Measurements from ENCODE around the gene CARD14. TPM values are rescaled to one million over a fixed set of nuclear protein-coding genes. Genes with fewer than 3 reads are reported as not detected.

Gene CARD14
- total and polyA plus RNA-seq, 2 of the 13 experiments (the other 11 are each of a cell fraction or from before 2014, with no cell fraction given): 0.11 TPM; not detected in 1

DNA sequence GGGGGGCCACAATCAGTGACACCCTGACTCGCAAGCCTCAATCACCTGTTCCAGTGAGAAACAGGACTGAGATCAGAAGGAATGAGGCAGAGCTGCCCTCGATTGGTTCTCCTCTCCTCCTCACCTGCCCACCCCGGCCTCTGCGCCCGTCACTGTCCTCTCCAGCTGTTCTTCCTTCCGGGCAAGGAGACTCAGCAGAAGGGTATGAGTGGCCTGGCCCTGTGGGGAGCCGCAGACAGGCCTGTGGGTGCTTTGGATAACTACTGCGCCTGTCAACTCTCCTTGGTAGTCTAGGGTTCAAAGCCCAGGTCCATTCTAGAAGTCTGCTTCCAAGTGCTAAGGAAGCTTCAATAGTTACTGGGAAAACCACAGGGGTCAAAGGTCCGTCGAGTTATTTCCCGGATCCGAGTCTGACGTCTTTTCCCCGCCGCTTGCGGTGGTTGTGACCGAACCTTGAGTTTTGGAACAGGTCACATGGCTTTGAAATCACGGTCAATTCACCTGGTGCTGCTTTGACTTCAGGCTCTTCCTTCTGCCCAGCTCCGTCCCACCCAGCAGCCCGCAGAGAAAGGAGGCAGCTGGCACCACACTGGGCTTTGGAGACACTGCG is 8.3 kb downstream of the CARD14 start:
- in situ Hi-C loops (cut with HindIII; ENCODE audit: extremely low pct_ligation_motif_present, low pct_unique_long_range_greater_than_20kb) (no loop called here), intact Hi-C loops (cut with micrococcal nuclease; ENCODE audit: unreplicated experiment) (no loop called here)
- 34% methylated on average over 18 of the region's 21 CpGs for WGBS (ENCODE audit: low lambda C conversion rate)
- H4K20me1 ChIP-seq (ENCODE audit: insufficient read depth, low read length): no peaks in the 10 kb centered on the region
- DNase-seq (ENCODE audit: low spot score) (no peak), ATAC-seq (no peak), FAIRE-seq (no peak)
- CTCF ChIA-PET (ENCODE audit: low intra/inter-chr PET ratio, low total read pairs): no interaction called here
- TF ChIP-seq ZNF451 (CRISPR knock-in tag; IDR thresholded peaks at IDR 0.05): no peak
- H2AFZ ChIP-seq (ENCODE audit: low read length): no peak overlapping the region
- no peak overlapping the region for H3K9ac ChIP-seq (ENCODE audit: insufficient read depth, low read depth, low read length)
- no TSS peak for BruUV-seq (replicated peaks)
- no peak overlapping the region for H3K27ac ChIP-seq (ENCODE audit: extremely low read length, insufficient read depth, low read length)
- H3K9me3 ChIP-seq (ENCODE audit: low read length): no peaks in the 10 kb centered on the region
- no peaks in the 10 kb centered on the region for H3K36me3 ChIP-seq (replicated peaks in 1 of 2; ENCODE audit: control insufficient read depth in 1 of 2, insufficient read depth in 2 of 2, low read length in 2 of 2)
- H3K4me2 ChIP-seq (ENCODE audit: low read depth, low read length): no peak overlapping the region
- H3K79me2 ChIP-seq (ENCODE audit: insufficient read depth, low read length): no peaks in the 10 kb centered on the region
- no peak overlapping the region for H3K4me3 ChIP-seq (replicated peaks in 1 of 3; ENCODE audit: insufficient read depth in 1 of 3, low read depth in 2 of 3, low read length in 3 of 3)
- POLR2A ChIA-PET: no interaction called here
- H3K4me1 ChIP-seq (ENCODE audit: insufficient read depth, low read length): peaks cover 14% of the 10 kb centered on the region
- peaks cover 15 to 80% of the 10 kb centered on the region in 2 experiments for H3K27me3 ChIP-seq (ENCODE audit: control insufficient read depth in 1 of 2, insufficient read depth in 2 of 2, low read length in 2 of 2)

DNA sequence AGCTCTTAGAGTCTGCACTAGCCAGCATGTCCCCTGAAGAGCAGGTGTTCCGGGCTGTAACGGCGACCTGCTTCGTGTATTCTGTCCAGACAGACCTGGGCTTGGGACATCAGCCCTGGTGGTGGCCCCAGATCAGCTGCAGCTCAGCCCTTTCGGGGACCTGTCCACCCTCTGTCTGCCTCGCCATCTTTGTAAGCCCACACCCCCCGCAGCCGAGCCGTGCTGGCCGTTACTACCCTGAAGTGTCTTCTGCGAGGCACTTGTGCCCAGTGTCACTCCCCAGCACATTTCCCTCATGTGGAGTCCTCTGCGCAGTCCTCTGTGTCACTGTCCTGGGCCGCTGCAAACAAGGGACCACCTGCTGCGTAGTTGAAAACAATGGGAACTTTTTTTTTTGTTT is 10.4 kb downstream of the CARD14 start:
- no peak overlapping the region for H3K4me2 ChIP-seq (ENCODE audit: low read depth, low read length)
- POLR2A ChIA-PET: no interaction called here
- intact Hi-C loops (cut with micrococcal nuclease; ENCODE audit: unreplicated experiment): no loop called here
- H3K27me3 ChIP-seq (ENCODE audit: control insufficient read depth in 1 of 2, insufficient read depth in 2 of 2, low read length in 2 of 2): peaks cover 15 to 90% of the 10 kb centered on the region in 2 experiments
- no peak overlapping the region for H3K4me3 ChIP-seq (replicated peaks in 1 of 3; ENCODE audit: insufficient read depth in 1 of 3, low read depth in 2 of 3, low read length in 3 of 3)
- no peak for ATAC-seq
- FAIRE-seq: no peak
- peaks cover 14% of the 10 kb centered on the region for H3K4me1 ChIP-seq (ENCODE audit: insufficient read depth, low read length)
- in situ Hi-C loops (cut with HindIII; ENCODE audit: extremely low pct_ligation_motif_present, low pct_unique_long_range_greater_than_20kb): no loop called here
- 42% methylated on average over 10 of the region's 14 CpGs for WGBS (ENCODE audit: low lambda C conversion rate)
- no peak overlapping the region for H3K9ac ChIP-seq (ENCODE audit: insufficient read depth, low read depth, low read length)
- no peak overlapping the region for H3K27ac ChIP-seq (ENCODE audit: extremely low read length, insufficient read depth, low read length)
- DNase-seq (ENCODE audit: low spot score): no peak
- H3K36me3 ChIP-seq (replicated peaks in 1 of 2; ENCODE audit: control insufficient read depth in 1 of 2, insufficient read depth in 2 of 2, low read length in 2 of 2): no peaks in the 10 kb centered on the region
- no peaks in the 10 kb centered on the region for H3K79me2 ChIP-seq (ENCODE audit: insufficient read depth, low read length)
- CTCF ChIA-PET (ENCODE audit: low intra/inter-chr PET ratio, low total read pairs): no interaction called here
- TF ChIP-seq NFE2L1 (CRISPR knock-in tag; IDR thresholded peaks at IDR 0.05; ENCODE audit: borderline replicate concordance) (no peak), ZNF644 (CRISPR knock-in tag; IDR thresholded peaks at IDR 0.05; ENCODE audit: low read depth) (no peak), ZNF121 (CRISPR knock-in tag; IDR thresholded peaks at IDR 0.05) (0 out of 2 replicates have a peak, but pooled peaks have one; percentile 19), RBM22 (optimal IDR thresholded peaks at IDR 0.05; ENCODE audit: low read length) (no peak)
- TF ChIP-seq, protein P1, sequence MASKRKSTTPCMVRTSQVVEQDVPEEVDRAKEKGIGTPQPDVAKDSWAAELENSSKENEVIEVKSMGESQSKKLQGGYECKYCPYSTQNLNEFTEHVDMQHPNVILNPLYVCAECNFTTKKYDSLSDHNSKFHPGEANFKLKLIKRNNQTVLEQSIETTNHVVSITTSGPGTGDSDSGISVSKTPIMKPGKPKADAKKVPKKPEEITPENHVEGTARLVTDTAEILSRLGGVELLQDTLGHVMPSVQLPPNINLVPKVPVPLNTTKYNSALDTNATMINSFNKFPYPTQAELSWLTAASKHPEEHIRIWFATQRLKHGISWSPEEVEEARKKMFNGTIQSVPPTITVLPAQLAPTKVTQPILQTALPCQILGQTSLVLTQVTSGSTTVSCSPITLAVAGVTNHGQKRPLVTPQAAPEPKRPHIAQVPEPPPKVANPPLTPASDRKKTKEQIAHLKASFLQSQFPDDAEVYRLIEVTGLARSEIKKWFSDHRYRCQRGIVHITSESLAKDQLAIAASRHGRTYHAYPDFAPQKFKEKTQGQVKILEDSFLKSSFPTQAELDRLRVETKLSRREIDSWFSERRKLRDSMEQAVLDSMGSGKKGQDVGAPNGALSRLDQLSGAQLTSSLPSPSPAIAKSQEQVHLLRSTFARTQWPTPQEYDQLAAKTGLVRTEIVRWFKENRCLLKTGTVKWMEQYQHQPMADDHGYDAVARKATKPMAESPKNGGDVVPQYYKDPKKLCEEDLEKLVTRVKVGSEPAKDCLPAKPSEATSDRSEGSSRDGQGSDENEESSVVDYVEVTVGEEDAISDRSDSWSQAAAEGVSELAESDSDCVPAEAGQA (IDR thresholded peaks at IDR 0.05; ENCODE audit: low read depth): no peak
- TF ChIP-seq, protein P1 (CRISPR knock-in tag; IDR thresholded peaks at IDR 0.05; ENCODE audit: borderline replicate concordance): no peak
- no peak overlapping the region for H2AFZ ChIP-seq (ENCODE audit: low read length)
- no peaks in the 10 kb centered on the region for H4K20me1 ChIP-seq (ENCODE audit: insufficient read depth, low read length)
- no peaks in the 10 kb centered on the region for H3K9me3 ChIP-seq (ENCODE audit: low read length)
- BruUV-seq (replicated peaks): no TSS peak
